HEK293 (cell line): ENCODE measurements around the gene CD83.

ENCODE experiments used
- CTCF ChIA-PET: fragments of 350-600 bp; formaldehyde crosslinking; extraction: SDS; loops from one replicate; lab custom pipeline; 2021; ENCODE audit warnings: antibody characterized with exemption; lab: Yijun Ruan, JAX
- POLR2A ChIA-PET: fragments of 300-600 bp; formaldehyde crosslinking; extraction: SDS; loops from one replicate; lab custom pipeline; 2020; ENCODE audit warnings: antibody characterized with exemption, inconsistent platforms; lab: Yijun Ruan, JAX
- H3K27ac ChIP-seq: fragments of 200-500 bp; sonication (Bioruptor generic); 2 replicates; pipeline ENCODE4 v1.5.1; 2014; ENCODE audit warnings: low read depth, low read length, control low read depth, inconsistent platforms; ENCODE audit errors: extremely low read depth
- H3K36me3 ChIP-seq, 2 experiments: fragments of 200-500 bp in 1 of 2; sonication (Bioruptor generic) in 1 of 2; 1 replicate in 1 of 2; 2 replicates in 1 of 2; pipeline ENCODE4 v1.5.1; 2014 to 2017; ENCODE audit warnings: inconsistent platforms in 2 of 2, low read length in 2 of 2; ENCODE audit not compliant: control insufficient read depth in 2 of 2, insufficient read depth in 1 of 2
- H3K4me1 ChIP-seq: fragments of 200-500 bp; sonication (Bioruptor generic); 2 replicates; pipeline ENCODE4 v1.5.1; 2014; ENCODE audit warnings: mild to moderate bottlenecking, low read length, inconsistent platforms; ENCODE audit not compliant: control insufficient read depth, insufficient read depth
- H3K4me3 ChIP-seq: 2 replicates; pipeline ENCODE4 v1.5.1; 2011; ENCODE audit warnings: low read depth, mild to moderate bottlenecking, control low read depth, low read length, moderate library complexity
- H3K9me3 ChIP-seq: fragments of 200-500 bp; sonication (Bioruptor generic); 2 replicates; pipeline ENCODE4 v1.5.1; 2014; ENCODE audit warnings: low read depth, low read length, inconsistent platforms; ENCODE audit not compliant: control insufficient read depth, insufficient read depth
- BCL6B ChIP-seq: fragments of 450-650 bp; formaldehyde crosslinking; IDR thresholded peaks from 2 replicates; pipeline ENCODE4 v1.5.1; 2017; ENCODE audit warnings: missing biosample characterization, missing genetic modification characterization
- EGR2 ChIP-seq: fragments of 450-650 bp; formaldehyde crosslinking; IDR thresholded peaks from 2 replicates; pipeline ENCODE4 v1.5.1; 2016; ENCODE audit warnings: low read depth, missing biosample characterization, missing genetic modification characterization
- FEZF1 ChIP-seq: fragments of 450-650 bp; formaldehyde crosslinking; IDR thresholded peaks from 2 replicates; pipeline ENCODE4 v1.5.1; 2016; ENCODE audit warnings: missing biosample characterization, missing genetic modification characterization
- IKZF3 ChIP-seq: fragments of 450-650 bp; IDR thresholded peaks from 2 replicates; pipeline ENCODE4 v1.5.0; 2018; ENCODE audit warnings: missing biosample characterization, mild to moderate bottlenecking, missing genetic modification characterization, moderate library complexity
- TSHZ1 ChIP-seq: fragments of 450-650 bp; formaldehyde crosslinking; IDR thresholded peaks from 2 replicates; pipeline ENCODE4 v1.5.1; 2016; ENCODE audit warnings: missing biosample characterization, missing genetic modification characterization, borderline replicate concordance
- ZBTB7A ChIP-seq: fragments of 450-650 bp; formaldehyde crosslinking; IDR thresholded peaks from 2 replicates; pipeline ENCODE4 v1.5.1; 2016; ENCODE audit warnings: low read depth, missing biosample characterization, missing genetic modification characterization
- ZEB2 ChIP-seq: fragments of 450-650 bp; formaldehyde crosslinking; IDR thresholded peaks from 2 replicates; pipeline ENCODE4 v1.5.1; 2016; ENCODE audit warnings: missing biosample characterization, missing genetic modification characterization
- ZFP37 ChIP-seq: fragments of 450-650 bp; formaldehyde crosslinking; IDR thresholded peaks from 2 replicates; pipeline ENCODE4 v1.5.1; 2016; ENCODE audit warnings: missing biosample characterization, missing genetic modification characterization
- ZNF112 ChIP-seq: fragments of 450-650 bp; formaldehyde crosslinking; IDR thresholded peaks from 2 replicates; pipeline ENCODE4 v1.5.0; 2017; ENCODE audit warnings: missing biosample characterization, missing genetic modification characterization
- ZNF140 ChIP-seq: fragments of 450-650 bp; formaldehyde crosslinking; IDR thresholded peaks from 2 replicates; pipeline ENCODE4 v1.5.1; 2016; ENCODE audit warnings: missing biosample characterization, missing genetic modification characterization
- ZNF16 ChIP-seq: fragments of 450-650 bp; formaldehyde crosslinking; IDR thresholded peaks from 2 replicates; pipeline ENCODE4 v1.5.1; 2016; ENCODE audit warnings: low read depth, missing biosample characterization, missing genetic modification characterization
- ZNF169 ChIP-seq: fragments of 450-650 bp; formaldehyde crosslinking; IDR thresholded peaks from 2 replicates; pipeline ENCODE4 v1.5.1; 2016; ENCODE audit warnings: missing biosample characterization, missing genetic modification characterization
- ZNF266 ChIP-seq: fragments of 450-650 bp; formaldehyde crosslinking; IDR thresholded peaks from 2 replicates; pipeline ENCODE4 v1.5.1; 2016; ENCODE audit warnings: missing biosample characterization, missing genetic modification characterization, low read depth
- ZNF394 ChIP-seq: fragments of 450-650 bp; formaldehyde crosslinking; IDR thresholded peaks from 2 replicates; pipeline ENCODE4 v1.5.1; 2016; ENCODE audit warnings: missing biosample characterization, missing genetic modification characterization, mild to moderate bottlenecking, moderate library complexity, borderline replicate concordance
- ZNF404 ChIP-seq: fragments of 450-650 bp; formaldehyde crosslinking; IDR thresholded peaks from 2 replicates; pipeline ENCODE4 v1.5.1; 2017; ENCODE audit warnings: missing biosample characterization, missing genetic modification characterization
- ZNF433 ChIP-seq: fragments of 450-650 bp; formaldehyde crosslinking; IDR thresholded peaks from 2 replicates; pipeline ENCODE4 v1.5.1; 2016; ENCODE audit warnings: missing biosample characterization, missing genetic modification characterization, low read depth
- ZNF621 ChIP-seq: fragments of 450-650 bp; formaldehyde crosslinking; IDR thresholded peaks from 2 replicates; pipeline ENCODE4 v1.5.1; 2017; ENCODE audit warnings: missing biosample characterization, missing genetic modification characterization
- ZNF768 ChIP-seq: fragments of 450-650 bp; formaldehyde crosslinking; IDR thresholded peaks from 2 replicates; pipeline ENCODE4 v1.5.1; 2018; ENCODE audit warnings: missing biosample characterization, mild to moderate bottlenecking, missing genetic modification characterization
- ZXDB ChIP-seq: fragments of 450-650 bp; formaldehyde crosslinking; IDR thresholded peaks from 2 replicates; pipeline ENCODE4 v1.5.1; 2016; ENCODE audit warnings: missing biosample characterization, missing genetic modification characterization

The CD83 gene

GRCh38 chr6:14146506-14147096 is 29.0 kb downstream of the CD83 start:
- Histone ChIP-seq H3K4me3 (no peak overlapping the region), H3K27ac (no peak overlapping the region), H3K4me1 (peaks cover 3% of the 10 kb centered on the region), H3K36me3 (no peaks in the 10 kb centered on the region), H3K9me3 (no peaks in the 10 kb centered on the region)
- no peak for TF ChIP-seq ZNF266 (tag by site-specific recombination)
- CTCF ChIA-PET, result interaction anchor here (0.6 to 5.1 kb wide), 6 partner anchors 15 to 1329 kb away, joined by 3 to 85 read pairs (median 3); no protein-coding TSS in a partner anchor
- POLR2A ChIA-PET, result no interaction called here

- H3K4me1 ChIP-seq, result peaks cover 3% of the 10 kb centered on the region
- H3K27ac ChIP-seq, result no peak overlapping the region
- ChIA-PET POLR2A (no interaction called here), CTCF (interaction anchor here (0.6 to 5.1 kb wide), 4 partner anchors 9 to 1335 kb away, joined by 3 to 85 read pairs (median 8); no protein-coding TSS in a partner anchor)
- TF ChIP-seq ZNF621 (tag by site-specific recombination) (no peak), ZNF140 (no peak), FEZF1 (tag by site-specific recombination) (no peak), EGR2 (tag by site-specific recombination) (no peak), ZFP37 (tag by site-specific recombination) (no peak), ZEB2 (tag by site-specific recombination) (no peak), BCL6B (tag by site-specific recombination) (no peak), ZNF404 (no peak), IKZF3 (tag by site-specific recombination) (no peak), ZNF394 (tag by site-specific recombination) (no peak), ZNF768 (tag by site-specific recombination) (no peak), ZBTB7A (tag by site-specific recombination) (no peak), ZNF16 (tag by site-specific recombination) (no peak), TSHZ1 (tag by site-specific recombination) (no peak), ZNF433 (tag by site-specific recombination) (no peak), ZXDB (tag by site-specific recombination) (no peak), ZNF169 (tag by site-specific recombination) (no peak)
- TF ChIP-seq, all 188 proteins: peak for 0
- H3K36me3 ChIP-seq, result no peaks in the 10 kb centered on the region
- no peaks in the 10 kb centered on the region for H3K9me3 ChIP-seq
- no peak overlapping the region for H3K4me3 ChIP-seq
Observed at GRCh38 chr6:14147891-14148290, 30.3 kb downstream of the CD83 start.

GRCh38 chr6:14148471-14148870 is 30.9 kb downstream of the CD83 start:
- CTCF ChIA-PET, result interaction anchor here (0.6 to 2.0 kb wide), 6 partner anchors 9 to 1335 kb away, joined by 3 to 9 read pairs (median 6); no protein-coding TSS in a partner anchor
- POLR2A ChIA-PET, result no interaction called here
- TF ChIP-seq ZNF112 (tag by site-specific recombination), result no peak

More at GRCh38 chr6:14148471-14148870, 30.9 kb downstream of the CD83 start:
- Histone ChIP-seq H3K27ac (no peak overlapping the region), H3K4me3 (no peak overlapping the region), H3K36me3 (no peaks in the 10 kb centered on the region), H3K4me1 (peaks cover 3% of the 10 kb centered on the region), H3K9me3 (no peaks in the 10 kb centered on the region)
